Tibial nerve (tissue), 4 donors: Measurements from ENCODE around the gene YPEL2.

Source experiments
- EP300 ChIP-seq, 2 donors: sonication (generic); formaldehyde crosslinking; IDR thresholded peaks; one replicate each; pipeline ENCODE4 v1.6.1; 2017; ENCODE audit warnings: antibody characterized with exemption in 2 of 2, mild to moderate bottlenecking in 1 of 2
- POLR2A ChIP-seq, 2 donors: fragments of 450-650 bp; IDR thresholded peaks; one replicate each; pipeline ENCODE4 v1.6.1; 2017; ENCODE audit warnings: antibody characterized with exemption in 2 of 2, mild to moderate bottlenecking in 2 of 2, moderate library complexity in 2 of 2
- TF ChIP-seq, protein P1 (sequence below), 5 experiments: fragments of 200-600 bp in 3 of 5; fragments of 450-650 bp in 2 of 5; sonication (generic) in 3 of 5; IDR thresholded peaks; one replicate each; pipeline ENCODE4 v1.5.1; 2016 to 2019; ENCODE audit warnings: antibody characterized with exemption in 5 of 5, mild to moderate bottlenecking in 3 of 5, moderate library complexity in 2 of 5

DNA sequence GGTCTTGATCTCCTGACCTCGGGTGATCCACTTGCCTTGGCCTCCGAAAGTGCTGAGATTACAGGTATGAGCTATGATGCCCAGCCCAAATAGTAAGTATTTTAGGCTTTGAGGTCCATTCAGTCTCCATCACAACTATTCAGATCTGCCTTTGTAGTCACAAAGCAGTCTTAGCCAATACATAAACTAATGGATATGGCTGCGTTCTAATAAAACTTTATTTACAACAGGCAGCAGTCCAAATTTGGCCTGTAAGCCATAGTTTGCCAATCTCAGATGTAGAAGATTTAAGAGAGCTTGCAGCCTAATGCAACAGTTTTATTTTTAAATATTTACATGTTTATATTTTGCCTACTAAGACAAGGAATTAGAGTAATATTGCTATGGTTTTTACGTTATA is 111.7 kb downstream of the YPEL2 start:
- TF ChIP-seq, protein P1, sequence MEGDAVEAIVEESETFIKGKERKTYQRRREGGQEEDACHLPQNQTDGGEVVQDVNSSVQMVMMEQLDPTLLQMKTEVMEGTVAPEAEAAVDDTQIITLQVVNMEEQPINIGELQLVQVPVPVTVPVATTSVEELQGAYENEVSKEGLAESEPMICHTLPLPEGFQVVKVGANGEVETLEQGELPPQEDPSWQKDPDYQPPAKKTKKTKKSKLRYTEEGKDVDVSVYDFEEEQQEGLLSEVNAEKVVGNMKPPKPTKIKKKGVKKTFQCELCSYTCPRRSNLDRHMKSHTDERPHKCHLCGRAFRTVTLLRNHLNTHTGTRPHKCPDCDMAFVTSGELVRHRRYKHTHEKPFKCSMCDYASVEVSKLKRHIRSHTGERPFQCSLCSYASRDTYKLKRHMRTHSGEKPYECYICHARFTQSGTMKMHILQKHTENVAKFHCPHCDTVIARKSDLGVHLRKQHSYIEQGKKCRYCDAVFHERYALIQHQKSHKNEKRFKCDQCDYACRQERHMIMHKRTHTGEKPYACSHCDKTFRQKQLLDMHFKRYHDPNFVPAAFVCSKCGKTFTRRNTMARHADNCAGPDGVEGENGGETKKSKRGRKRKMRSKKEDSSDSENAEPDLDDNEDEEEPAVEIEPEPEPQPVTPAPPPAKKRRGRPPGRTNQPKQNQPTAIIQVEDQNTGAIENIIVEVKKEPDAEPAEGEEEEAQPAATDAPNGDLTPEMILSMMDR (IDR thresholded peaks at IDR 0.05), result no peak
- TF ChIP-seq EP300 (IDR thresholded peaks at IDR 0.05) (no peak), POLR2A (IDR thresholded peaks at IDR 0.05) (no peak)
